Posterior cingulate gyrus (tissue), 11 donors: ENCODE measurements around the gene KDM5B.
A peak's percentile ranks its signal among the peaks of the same experiment; 100 is the strongest.
"Not testable (repeated sequence)": the region's sequence is repeated elsewhere in the genome, so short reads cannot be mapped to it uniquely, and the experiment has no call there.

Experiments used
- DNase-seq, 10 donors: peaks; one replicate each; pipeline versions ENCODE4 v3.0.0 to v3.0.0-alpha.2; 2020 to 2021; ENCODE audit warnings: mixed read lengths in 3 of 10
- intact Hi-C: fragments of 100-400 bp; cut with DNase I; formaldehyde crosslinking; loops from one replicate; pipeline ENCODE4 v1.15.1; 2023

Gene KDM5B

DNA sequence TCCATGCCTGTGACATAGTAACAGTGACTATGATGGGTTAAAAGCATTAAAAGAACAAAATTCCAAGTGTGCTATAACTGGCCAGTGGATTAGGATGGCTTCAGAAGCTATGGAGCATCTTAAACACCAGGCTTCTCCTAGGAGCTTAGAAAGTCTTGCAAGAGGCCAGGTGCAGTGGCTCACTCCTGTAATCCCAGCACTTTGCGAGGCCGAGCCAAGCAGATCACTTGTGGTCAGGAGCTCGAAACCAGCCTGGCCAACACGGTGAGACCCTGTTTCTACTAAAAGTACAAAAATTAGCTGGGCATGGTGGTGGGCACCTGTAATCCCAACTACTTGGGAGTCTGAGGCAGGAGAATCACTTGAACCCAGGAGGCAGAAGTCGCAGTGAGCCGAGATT lies 85.2 kb downstream of the KDM5B start:
- DNase-seq, intact Hi-C loops: not testable (repeated sequence)

DNA sequence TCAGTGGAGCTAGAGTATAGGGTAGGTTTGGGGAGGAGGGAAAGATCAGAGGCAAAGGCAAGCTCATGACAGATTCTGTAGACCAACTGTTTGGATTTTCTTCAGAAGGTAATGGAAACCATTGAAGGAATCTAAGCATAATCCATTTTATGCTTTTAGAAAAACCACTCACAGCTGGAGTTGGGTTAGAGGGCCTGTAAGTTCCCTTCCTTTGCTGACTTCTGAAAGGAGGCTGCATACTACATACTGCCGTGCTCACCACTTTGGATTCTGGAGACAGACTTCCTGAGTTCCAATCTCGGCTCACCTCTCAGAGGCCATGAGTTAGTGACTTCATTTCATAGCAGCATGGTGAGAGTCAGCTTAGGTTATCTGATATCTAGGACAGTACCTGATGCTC lies 91.6 kb downstream of the KDM5B start:
- intact Hi-C loops, result loop anchor here (5.0 kb wide), 1 partner anchor 254 kb away; no protein-coding TSS in a partner anchor

DNA sequence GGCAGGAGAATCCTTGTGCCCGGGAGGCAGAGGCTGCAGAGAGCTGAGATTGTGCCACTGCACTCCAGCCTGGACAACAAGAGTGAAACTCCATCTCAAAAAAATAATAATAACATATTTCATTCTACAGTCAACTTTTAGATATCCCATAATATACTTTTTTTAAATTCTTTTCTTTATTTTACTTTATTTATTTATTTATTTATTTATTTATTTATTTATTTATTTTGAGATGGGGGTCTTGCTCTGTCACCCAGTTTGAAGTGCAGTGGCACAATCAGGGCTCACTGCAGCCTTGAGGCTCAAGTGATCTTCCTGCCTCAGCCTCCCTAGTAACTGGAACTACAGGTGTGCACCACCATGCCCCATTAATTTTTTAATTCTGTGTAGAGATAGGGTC lies 94.0 kb downstream of the KDM5B start:
- intact Hi-C loops, DNase-seq: not testable (repeated sequence)

More for the DNA sequence above, 91.6 kb downstream of the KDM5B start:
- DNase-seq, result no peak

DNA sequence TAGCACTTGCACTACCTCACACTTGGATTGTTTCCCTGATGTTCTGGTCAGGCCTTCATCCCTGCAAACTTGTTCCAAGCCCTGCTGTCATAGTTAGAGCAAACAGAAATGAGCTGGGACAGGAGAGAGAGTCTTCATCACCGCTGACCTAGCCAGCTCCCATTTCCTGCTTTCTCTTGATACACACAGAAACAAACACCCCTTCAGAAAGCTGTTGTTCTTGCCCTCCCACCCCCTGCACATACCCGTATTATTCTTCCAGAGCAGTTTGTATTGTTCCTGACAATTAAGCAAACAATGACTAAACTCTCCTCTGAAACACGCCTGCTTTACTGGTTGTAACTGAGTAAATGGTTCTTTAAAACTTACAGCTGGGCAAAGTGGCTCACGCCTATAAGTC lies 95.1 kb downstream of the KDM5B start:
- intact Hi-C loops, result no loop called here
- DNase-seq, result no peak

DNA sequence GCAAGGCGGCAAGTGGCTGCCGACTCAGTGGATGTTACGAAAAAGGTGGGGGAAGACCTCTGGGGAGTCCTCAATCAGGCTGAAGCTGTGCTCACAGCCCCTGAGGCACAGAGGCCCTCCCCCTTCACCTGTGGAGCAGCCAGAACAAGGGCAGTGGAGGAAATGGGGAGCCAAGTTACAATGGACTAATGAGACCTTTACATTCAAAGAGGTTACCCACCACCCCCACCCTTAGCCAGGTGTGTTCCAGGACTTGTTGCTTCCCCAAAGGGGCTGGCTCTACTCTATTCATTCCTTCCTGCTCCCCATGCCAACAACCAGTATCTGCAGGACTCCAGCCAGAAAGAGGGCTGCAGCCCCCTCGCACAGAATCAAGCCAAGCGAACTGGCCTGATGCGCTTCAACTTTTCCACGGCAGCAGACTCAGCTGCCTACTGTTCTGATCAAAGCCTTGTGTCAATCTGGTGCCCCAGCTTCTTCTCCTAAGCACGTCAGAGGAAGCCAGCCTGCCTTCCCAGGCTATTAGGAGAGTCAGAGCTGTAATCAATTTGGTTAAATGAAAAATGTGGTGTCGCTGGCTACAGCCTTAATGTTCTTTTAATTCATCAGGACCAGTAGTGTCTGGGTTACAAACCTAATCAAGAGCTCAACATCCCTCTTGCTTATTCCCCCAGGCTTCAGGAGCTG lies 96.1 kb downstream of the KDM5B start:
- intact Hi-C loops, result no loop called here
- DNase-seq, result no peak

DNA sequence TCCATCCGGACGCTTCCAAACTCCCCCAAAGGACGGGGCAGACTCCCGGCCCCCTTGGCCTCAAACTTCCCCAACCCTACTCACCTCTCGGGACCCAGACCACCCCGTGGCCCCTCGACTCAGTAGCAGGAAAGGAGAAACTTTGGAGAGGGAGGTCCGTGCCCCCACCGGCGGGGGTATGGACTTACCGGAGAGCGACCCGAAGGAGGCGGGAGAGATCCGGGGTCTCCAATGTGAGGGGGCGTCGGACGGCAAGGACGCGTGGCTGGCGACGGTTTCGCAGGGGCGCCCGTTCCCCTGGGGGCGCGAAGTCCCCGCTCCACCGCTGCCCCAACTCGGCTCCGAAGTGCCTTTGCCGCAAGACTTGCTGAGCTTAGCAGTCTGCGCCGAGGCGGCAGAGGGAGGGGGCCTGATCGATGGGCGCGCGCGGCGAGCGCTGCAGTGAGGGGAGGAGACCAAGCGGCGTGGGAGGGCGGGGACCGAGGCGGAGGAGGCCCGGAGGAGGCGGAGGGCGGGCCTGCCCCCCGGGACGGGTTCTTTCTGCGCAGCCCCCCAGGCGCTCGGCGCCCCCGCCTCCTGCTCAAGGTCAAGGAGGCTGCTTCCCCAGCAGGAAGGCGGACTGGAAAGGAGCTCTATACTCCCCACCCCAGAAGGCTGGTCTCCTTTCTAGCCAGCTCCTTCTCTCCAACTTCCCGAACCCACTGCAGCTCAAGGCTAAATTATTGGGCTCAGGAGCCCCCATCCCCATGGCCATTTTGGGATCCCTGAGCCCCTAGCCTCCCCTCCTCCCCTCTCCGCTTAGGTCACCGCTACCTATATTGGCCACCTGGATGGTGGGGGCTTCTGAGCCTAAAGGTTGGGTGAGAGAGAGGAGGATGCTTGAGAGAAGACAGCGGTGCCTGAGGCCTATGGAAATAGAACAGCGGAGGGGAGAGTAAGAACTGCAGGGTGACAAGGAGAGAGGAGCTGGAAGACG lies 97.9 kb downstream of the KDM5B start, which contains the start of gene SYT2:
Gene SYT2 (minus strand): TSS at position 385 of the 976 bp plus-strand sequence. CDS start 104,682 bp downstream, outside the sequence.
- DNase-seq, result peak in 9 of 10 donors; percentile 26 to 93 (median 48)
- intact Hi-C loops, result no loop called here

DNA sequence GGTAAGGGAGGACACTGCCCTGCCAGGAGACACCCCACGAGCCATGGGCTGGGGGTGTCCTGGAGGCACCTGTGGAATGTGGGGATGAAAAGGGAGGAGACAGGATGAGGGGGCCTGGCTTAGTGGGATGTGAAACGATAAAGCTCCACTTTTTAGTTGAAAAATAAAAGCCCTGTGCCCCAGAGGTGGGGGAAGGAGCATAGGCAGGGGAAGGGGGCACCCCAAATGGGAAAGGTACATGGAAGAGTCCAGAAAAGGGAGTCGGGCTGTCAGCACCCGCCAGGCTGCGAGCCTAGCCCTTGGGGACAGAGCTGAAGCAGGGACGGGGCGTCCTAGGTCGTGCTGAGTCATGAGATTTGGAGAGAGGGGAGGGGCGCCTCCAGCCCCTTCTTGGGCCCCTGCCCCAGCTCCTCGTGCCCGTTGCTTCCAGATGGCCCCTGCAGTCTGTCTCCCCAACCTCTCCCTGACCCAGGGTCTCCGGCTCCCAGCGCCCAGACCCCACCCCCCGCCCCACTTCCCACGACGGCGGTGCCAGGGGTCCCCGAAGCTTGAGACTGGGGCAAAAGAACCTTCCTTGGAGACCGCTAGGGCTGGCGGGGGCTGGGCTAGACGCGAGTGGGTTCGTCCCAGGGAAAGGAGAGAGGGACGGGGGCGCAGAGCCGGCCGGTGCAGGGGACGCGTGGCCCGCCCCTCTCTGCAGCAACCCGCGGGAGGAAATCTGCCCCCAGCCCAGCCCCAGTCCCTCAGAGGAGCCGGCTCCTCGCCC lies 98.8 kb downstream of the KDM5B start:
- intact Hi-C loops, result no loop called here
- DNase-seq, result peak in 1 of 10 donors; percentile 61

DNA sequence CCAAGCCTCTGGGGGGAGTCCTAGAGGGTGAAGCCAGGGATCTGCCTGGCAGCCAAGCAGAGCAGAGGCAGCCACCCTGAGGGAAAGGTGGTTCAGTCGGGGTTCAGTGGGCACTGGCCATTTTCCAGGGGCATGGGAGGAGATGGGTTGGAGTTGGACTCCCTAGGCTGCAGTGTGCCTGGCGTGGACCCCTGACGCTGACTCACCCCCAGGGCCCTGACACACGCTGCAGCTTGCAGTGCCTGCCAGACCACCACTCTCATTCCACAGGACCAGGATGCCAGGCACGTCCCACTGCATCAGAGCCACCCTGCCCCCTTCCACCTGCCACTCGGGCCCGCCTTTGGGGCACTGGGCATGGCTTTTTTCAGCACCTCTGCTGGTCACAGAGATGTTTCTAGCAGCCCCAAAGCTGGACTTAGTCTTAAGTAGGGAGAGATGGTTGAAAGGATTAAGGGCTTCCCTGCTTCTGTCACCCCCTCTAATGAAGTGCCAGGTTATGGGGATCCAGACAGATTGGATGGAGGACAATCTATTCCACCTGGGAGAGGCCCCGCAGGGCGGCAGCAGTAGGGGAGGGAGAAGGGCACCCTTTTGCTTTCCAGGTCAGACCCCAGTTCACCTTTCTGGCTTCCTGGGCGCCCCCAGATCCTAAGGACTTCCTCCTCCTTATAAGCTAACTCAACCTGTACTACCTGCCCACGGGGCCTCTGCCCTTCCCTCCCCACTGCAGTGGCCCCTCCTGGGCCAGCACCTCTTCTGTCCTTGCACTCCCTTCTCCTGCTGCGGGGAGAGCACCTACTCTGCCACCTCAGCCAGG lies 99.6 kb downstream of the KDM5B start:
- intact Hi-C loops, result no loop called here
- DNase-seq, result peak in 1 of 10 donors; percentile 56

DNA sequence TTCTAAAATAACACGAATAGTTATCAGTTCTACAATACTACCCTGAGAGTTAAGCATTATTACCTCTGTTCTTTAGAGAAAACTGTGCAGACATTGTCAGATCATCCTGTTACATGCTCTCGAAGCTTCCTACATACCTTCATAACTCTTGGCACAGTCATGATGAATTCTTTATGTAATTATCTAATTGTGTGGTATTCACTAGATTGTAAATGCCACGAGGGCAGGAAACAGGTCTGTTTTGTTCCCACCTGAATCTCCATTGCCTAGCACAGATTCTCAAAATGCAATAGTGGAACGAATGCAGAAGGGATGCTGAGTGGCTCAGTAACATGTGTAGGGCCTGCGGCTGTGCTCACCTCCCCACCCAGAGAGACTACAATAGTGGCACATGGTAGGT lies 101.4 kb downstream of the KDM5B start:
- DNase-seq, result no peak
- intact Hi-C loops, result no loop called here

DNA sequence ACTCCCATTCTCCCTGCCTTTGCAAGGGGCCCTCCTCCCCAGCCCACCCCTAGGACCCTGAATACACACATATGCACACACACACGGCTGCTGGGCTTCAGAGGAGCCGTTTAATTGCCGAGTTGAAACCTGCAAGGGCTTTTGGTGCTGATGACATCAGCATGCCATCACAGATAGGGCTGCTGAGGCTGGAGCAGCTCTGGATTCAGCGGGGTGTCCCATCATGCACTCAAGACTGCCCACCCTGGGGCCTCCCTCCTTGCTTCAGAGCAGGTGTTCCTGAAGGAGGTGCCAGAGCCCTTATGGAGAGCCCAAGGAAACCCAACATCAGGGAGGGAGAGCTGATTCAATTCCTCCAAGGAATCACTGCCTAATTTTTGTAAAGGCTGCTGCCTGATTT lies 103.6 kb downstream of the KDM5B start:
- peak in 1 of 10 donors; percentile 47 for DNase-seq
- intact Hi-C loops, result no loop called here

DNA sequence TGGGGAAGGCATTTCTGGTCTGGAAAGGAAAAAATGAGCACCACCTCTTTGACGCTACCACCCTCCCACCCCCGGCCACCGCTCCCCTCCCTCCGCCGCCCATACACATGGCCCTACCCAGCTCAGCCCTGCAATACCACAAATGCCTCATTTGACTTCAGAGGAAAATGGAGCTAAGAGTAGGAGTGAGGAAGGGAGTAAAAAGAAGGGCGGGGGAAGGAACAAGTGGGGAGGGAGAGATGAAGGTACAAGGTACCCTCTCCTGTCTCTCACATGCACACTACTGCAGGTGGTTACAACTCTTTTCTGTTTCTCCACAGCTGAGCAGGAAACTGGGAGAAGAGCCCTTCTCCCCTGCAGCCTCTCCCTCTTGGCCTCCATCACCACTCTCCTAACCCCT lies 105.0 kb downstream of the KDM5B start:
- no peak for DNase-seq
- intact Hi-C loops, result no loop called here

DNA sequence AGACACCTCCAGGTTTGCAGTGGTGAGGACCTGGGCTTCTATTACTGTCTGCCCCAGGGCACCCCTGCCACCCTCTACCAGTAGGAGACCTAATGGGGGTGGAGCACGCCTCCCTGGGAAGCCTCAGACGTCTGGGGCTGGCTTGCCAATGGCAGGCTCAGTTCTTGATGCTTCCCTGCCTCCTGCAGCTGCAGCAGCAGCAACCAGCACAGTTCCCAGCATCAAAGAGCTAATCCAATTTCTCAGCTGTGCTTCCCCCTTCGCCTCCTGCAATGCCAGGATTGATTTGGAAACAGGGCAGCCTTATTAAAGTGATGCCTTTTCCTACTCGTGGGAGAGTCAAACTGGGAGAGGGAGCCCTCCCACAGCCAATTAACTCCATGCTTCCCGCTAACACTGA lies 106.1 kb downstream of the KDM5B start:
- no peak for DNase-seq
- intact Hi-C loops, result no loop called here

DNA sequence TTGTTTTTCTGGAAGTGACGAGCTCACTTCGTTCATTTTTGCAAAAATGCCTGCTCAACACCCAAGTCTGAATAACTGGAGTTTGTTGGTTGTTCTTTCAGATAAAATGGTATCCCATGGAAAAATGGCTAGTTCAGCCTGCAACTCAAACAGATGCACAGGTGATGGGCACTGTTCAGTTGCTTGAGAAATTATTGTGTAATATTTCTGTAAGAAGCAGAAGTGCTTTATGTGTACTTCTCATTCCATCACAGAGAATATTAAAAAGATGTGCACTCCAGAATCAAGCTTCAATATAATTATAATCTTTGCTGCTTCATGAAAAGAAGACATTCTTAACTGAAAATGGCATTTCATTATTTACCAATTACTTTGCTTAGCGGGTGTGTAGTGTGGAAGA lies 107.0 kb downstream of the KDM5B start:
- no peak for DNase-seq
- intact Hi-C loops, result no loop called here

DNA sequence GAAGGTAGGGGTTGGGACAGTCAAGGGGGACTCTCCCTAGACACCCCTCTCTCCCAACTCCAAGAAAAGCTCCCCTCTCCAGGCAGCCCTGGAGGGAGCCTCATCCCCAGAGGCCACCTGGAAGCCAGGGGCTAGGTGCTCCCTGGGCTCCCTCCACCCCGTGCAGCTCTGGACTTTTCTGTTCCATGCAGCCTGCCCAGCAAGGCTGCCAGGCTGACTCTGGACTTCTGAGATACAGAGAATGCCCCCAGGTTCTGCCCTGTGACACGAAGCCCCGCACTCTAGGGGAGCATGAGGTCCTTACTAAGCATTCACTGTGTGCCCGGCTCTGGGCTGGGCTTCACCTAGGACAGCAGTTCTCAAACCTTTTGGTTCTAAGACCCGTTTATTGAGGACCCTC lies 108.2 kb downstream of the KDM5B start:
- intact Hi-C loops, result no loop called here
- no peak for DNase-seq

DNA sequence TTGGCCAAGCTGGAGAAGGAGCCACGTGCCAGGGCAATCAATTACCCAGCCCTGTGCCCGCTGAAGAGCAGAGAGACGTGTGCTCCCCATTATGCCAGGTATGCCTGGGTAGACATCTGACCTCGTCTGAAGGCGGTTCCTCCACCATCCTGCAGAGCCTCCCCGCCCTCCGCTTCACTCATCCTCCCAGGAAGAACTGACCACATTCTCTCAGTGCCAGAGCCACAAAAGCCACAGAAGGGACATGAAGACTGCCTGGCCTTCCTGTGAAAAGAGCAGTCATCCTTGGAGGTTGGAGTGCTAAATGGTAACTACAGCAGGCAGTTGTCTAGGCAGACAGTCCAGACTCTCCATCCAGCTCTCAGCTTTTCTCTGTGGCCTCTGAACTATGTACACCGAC lies 109.9 kb downstream of the KDM5B start:
- intact Hi-C loops, result no loop called here

DNA sequence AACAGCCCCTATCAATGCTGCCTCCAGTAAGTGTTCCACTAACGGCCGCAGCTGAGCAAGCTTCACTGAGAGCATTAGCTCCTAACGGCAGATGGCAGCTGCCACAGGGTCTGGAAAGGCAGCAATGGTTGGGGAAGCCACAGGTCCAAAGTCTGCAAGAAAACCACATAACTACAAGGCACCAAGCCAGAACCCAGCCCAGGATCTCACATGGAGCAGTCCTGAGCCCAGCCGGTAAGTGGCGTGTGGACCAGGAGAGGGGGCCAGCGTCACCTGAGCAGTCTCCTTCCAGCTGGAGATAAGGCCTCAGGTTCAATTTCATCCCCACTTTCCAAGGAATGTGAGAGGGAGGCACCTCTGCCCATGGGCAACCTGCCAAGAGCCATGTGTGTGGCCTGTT lies 111.2 kb downstream of the KDM5B start:
- intact Hi-C loops, result no loop called here
- no peak for DNase-seq

More for the DNA sequence above, 109.9 kb downstream of the KDM5B start:
- no peak for DNase-seq

DNA sequence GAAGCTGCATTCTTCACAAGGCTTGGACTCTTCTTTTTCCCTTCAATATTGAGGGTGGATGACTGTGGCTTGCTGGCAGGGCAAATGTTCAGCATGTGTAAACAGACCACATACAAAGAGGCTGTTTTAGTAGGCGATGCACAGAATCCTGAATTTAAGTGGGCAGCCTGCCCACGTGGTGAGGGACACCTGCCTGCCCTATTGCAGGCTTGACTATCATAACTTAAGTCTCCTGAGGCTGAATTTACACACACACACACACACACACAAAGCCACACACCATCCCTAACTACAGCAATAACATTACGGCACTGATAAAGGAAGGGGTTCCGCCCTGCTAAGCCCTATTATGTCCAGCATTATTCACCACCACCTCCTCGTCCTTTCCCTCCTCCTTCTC lies 113.9 kb downstream of the KDM5B start:
- no peak for DNase-seq
- intact Hi-C loops, result no loop called here

DNA sequence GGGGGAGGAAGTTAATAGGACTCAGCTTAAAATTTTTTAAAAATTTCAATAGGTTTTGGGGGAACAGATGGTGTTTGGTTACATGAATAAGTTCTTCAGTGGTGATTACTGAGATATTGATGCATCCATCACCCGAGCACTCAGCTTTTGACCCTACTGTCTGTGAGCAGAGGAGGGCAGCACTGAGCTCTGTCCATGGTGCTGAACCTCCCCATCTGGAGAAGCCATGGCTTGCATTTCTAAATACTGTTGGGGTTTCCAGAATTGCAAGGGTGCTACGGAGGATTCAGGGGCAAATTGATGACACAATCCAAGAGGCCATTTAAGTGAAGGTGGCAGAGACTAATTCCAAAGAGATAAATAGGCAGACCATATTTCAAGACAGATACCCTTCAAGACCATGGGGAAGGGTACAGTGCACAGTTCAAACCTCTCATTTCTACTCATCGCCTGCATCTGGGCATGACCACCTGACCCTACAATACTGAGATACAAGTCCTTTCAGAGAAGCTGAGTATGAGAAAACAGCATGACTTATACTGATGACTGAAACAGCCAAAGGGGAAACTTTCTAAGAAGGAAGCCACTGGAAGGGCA lies 115.2 kb downstream of the KDM5B start:
- intact Hi-C loops, result no loop called here
- DNase-seq, result peak in 5 of 10 donors; percentile 28 to 86 (median 60)

DNA sequence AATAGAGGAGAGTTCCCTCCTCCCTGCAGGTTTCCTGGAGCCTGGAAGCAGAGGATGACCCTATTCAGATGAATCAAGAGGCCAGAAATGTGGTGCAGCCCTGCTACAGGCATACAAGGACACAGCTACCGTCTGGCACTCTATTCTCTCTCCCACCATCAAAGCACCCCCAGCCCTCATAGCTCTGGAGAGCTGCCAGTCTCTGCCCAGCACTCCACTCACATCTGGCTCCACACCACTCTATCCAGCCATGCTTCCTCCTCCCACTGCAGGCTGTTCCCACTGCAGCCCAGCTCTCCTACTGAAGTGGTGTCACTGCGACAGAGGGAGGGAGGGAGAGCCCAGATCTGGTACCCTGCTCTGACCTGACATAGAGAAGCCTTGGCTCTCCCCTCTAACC lies 116.4 kb downstream of the KDM5B start:
- intact Hi-C loops, result no loop called here
- no peak for DNase-seq
